GM10266 (cell line): ENCODE measurements around the gene USH1G.
A peak's percentile ranks its signal among the peaks of the same experiment; 100 is the strongest.

Source experiments
- DNase-seq: peaks from one replicate; pipeline ENCODE4 v3.0.0; 2012; ENCODE audit errors: extremely low spot score
- CTCF ChIP-seq: IDR thresholded peaks from 2 replicates; pipeline ENCODE4 v1.5.1; 2012; ENCODE audit warnings: mild to moderate bottlenecking, low read depth; ENCODE audit not compliant: control insufficient read depth, insufficient read depth; ENCODE audit errors: missing control alignments

The USH1G gene

GRCh38 chr17:74946641-74947040, 23.6 kb upstream of the USH1G start:
- DNase-seq: no peak
- no peak for TF ChIP-seq CTCF

GRCh38 chr17:74945543-74945942, 22.5 kb upstream of the USH1G start:
- no peak for TF ChIP-seq CTCF
- peak; percentile 92 for DNase-seq

- TF ChIP-seq CTCF: no peak
- no peak for DNase-seq
Measured at GRCh38 chr17:74943808-74944522, 20.9 kb upstream of the USH1G start.

GRCh38 chr17:74941128-74941725, 18.2 kb upstream of the USH1G start:
- no peak for DNase-seq
- TF ChIP-seq CTCF: no peak

- no peak for TF ChIP-seq CTCF
- no peak for DNase-seq
Measured at GRCh38 chr17:74939534-74939933, 16.5 kb upstream of the USH1G start.

- no peak for DNase-seq
- TF ChIP-seq CTCF: no peak
Measured at GRCh38 chr17:74938194-74938950, 15.3 kb upstream of the USH1G start.
